HepG2 (cell line): ENCODE data around the gene NDST1. TPM values are rescaled to one million over a fixed set of nuclear protein-coding genes. Genes with fewer than 3 reads are reported as not detected.
A peak's percentile ranks its signal among the peaks of the same experiment; 100 is the strongest.

Experiments
- ATAC-seq: fragments of 200-7000 bp; cut with Tn5 transposase; 3 replicates; pipeline ENCODE4 v1.9.1; 2020; ENCODE audit warnings: mild to moderate bottlenecking, moderate library complexity
- BruUV-seq: library from RNA; stranded (reverse); fragments of 400-500 nt; replicated peaks from 2 replicates; lab custom pipeline; 2021; lab: Mats Ljungman, UMichigan
- CTCF ChIA-PET: fragments of 300-600 bp; formaldehyde crosslinking; extraction: SDS; loops from one replicate; lab custom pipeline; 2021; ENCODE audit warnings: low total read pairs, inconsistent platforms, low intra/inter-chr PET ratio; lab: Yijun Ruan, JAX
- POLR2A ChIA-PET: fragments of 350-600 bp; sonication (Branson Sonifier 250); formaldehyde crosslinking; loops from one replicate; lab custom pipeline; 2020; ENCODE audit warnings: antibody characterized with exemption, inconsistent platforms; lab: Yijun Ruan, JAX
- DNase-seq: peaks from one replicate; pipeline ENCODE4 v3.0.0-alpha.2; 2015; ENCODE audit warnings: low spot score
- FAIRE-seq: peaks from 3 replicates; lab custom pipeline; 2011; peaks lifted over from hg19 to GRCh38; lab: Jason Lieb, UNC
- H2AFZ ChIP-seq: one replicate; pipeline ENCODE4 v1.6.1; 2011; ENCODE audit warnings: low read length, inconsistent platforms
- H3K27ac ChIP-seq: fragments of 300-600 bp; 3 replicates; pipeline ENCODE4 v1.8.0; 2011; ENCODE audit warnings: mixed run types, mild to moderate bottlenecking, mixed read lengths, low read length, inconsistent platforms; ENCODE audit not compliant: insufficient read depth; ENCODE audit errors: extremely low read length
- H3K27me3 ChIP-seq, 2 experiments: fragments of 200-600 bp in 1 of 2; 2 replicates in 1 of 2; 3 replicates in 1 of 2; pipeline versions ENCODE4 v1.6.0 to v1.8.0; 2011; ENCODE audit warnings: low read length in 2 of 2, mild to moderate bottlenecking in 2 of 2, moderate library complexity in 2 of 2, inconsistent platforms in 1 of 2; ENCODE audit not compliant: insufficient read depth in 2 of 2, control insufficient read depth in 1 of 2
- H3K36me3 ChIP-seq, 2 experiments: fragments of 200-600 bp in 1 of 2; replicated peaks in 1 of 2; 2 replicates in 1 of 2; 3 replicates in 1 of 2; pipeline versions ENCODE4 v1.5.1 to v1.8.0; 2011; ENCODE audit warnings: low read length in 2 of 2, inconsistent platforms in 1 of 2; ENCODE audit not compliant: insufficient read depth in 2 of 2, control insufficient read depth in 1 of 2
- H3K4me1 ChIP-seq: 2 replicates; pipeline ENCODE4 v1.5.1; 2012; ENCODE audit warnings: low read length, inconsistent platforms; ENCODE audit not compliant: insufficient read depth
- H3K4me2 ChIP-seq: 2 replicates; pipeline ENCODE4 v1.6.0; 2011; ENCODE audit warnings: low read depth, low read length, inconsistent platforms
- H3K4me3 ChIP-seq, 3 experiments: fragments of 200-600 bp in 1 of 3; sonication (generic), shearing (Covaris generic) in 1 of 3; replicated peaks in 1 of 3; 2 replicates each; pipeline ENCODE4 v1.5.1; 2011 to 2016; ENCODE audit warnings: low read length in 3 of 3, inconsistent platforms in 2 of 3, low read depth in 2 of 3, mild to moderate bottlenecking in 2 of 3, control low read depth in 1 of 3, mixed read lengths in 1 of 3; ENCODE audit not compliant: insufficient read depth in 1 of 3
- H3K79me2 ChIP-seq: one replicate; pipeline ENCODE4 v1.6.1; 2011; ENCODE audit warnings: low read length, inconsistent platforms; ENCODE audit not compliant: insufficient read depth
- H3K9ac ChIP-seq: 2 replicates; pipeline ENCODE4 v1.6.0; 2011; ENCODE audit warnings: mild to moderate bottlenecking, low read depth, low read length, inconsistent platforms; ENCODE audit not compliant: insufficient read depth
- H3K9me3 ChIP-seq: 2 replicates; pipeline ENCODE4 v1.5.1; 2012; ENCODE audit warnings: mild to moderate bottlenecking, low read length
- H4K20me1 ChIP-seq: 2 replicates; pipeline ENCODE4 v1.6.0; 2011; ENCODE audit warnings: inconsistent platforms, mild to moderate bottlenecking, low read length, moderate library complexity; ENCODE audit not compliant: insufficient read depth
- ADNP ChIP-seq: sonication (generic); formaldehyde crosslinking; IDR thresholded peaks from 2 replicates; pipeline ENCODE4 v1.4.0; 2020; ENCODE audit warnings: missing genetic modification reagents
- DNMT1 ChIP-seq: sonication (generic); formaldehyde crosslinking; IDR thresholded peaks from 2 replicates; pipeline ENCODE4 v1.5.1; 2020; ENCODE audit warnings: mild to moderate bottlenecking, missing genetic modification reagents
- ELF3 ChIP-seq: IDR thresholded peaks from 2 replicates; pipeline ENCODE4 v1.6.1; 2016; ENCODE audit warnings: missing genetic modification reagents, missing compliant biosample characterization
- FOXO4 ChIP-seq: sonication (generic); formaldehyde crosslinking; conservative IDR thresholded peaks from 2 replicates; pipeline ENCODE4 v1.8.1; 2023; ENCODE audit warnings: missing genetic modification reagents
- HOXD1 ChIP-seq: sonication (generic); formaldehyde crosslinking; IDR thresholded peaks from 2 replicates; pipeline ENCODE4 v1.5.0; 2020; ENCODE audit warnings: missing genetic modification reagents
- RBM22 ChIP-seq: fragments of 200-400 bp; formaldehyde crosslinking; optimal IDR thresholded peaks from 2 replicates; pipeline ENCODE3; 2017; ENCODE audit warnings: mild to moderate bottlenecking, low read length, moderate library complexity
- RFX1 ChIP-seq: fragments of 450-650 bp; IDR thresholded peaks from 2 replicates; pipeline ENCODE4 v1.6.1; 2017
- RFX3 ChIP-seq: IDR thresholded peaks from 2 replicates; pipeline ENCODE4 v1.6.1; 2016; ENCODE audit warnings: missing biosample characterization, missing genetic modification reagents
- SNAI1 ChIP-seq: sonication (generic); formaldehyde crosslinking; IDR thresholded peaks from 2 replicates; pipeline ENCODE4 v1.5.0; 2020; ENCODE audit warnings: mild to moderate bottlenecking, missing genetic modification reagents, borderline replicate concordance
- SP140L ChIP-seq: sonication (generic); formaldehyde crosslinking; IDR thresholded peaks from 2 replicates; pipeline ENCODE4 v1.4.0; 2020; ENCODE audit warnings: missing genetic modification reagents, borderline replicate concordance
- ZKSCAN1 ChIP-seq: fragments of 150-350 bp; IDR thresholded peaks from 2 replicates; pipeline ENCODE4 v1.6.1; 2014; ENCODE audit warnings: low read length
- ZNF225 ChIP-seq: sonication (generic); formaldehyde crosslinking; IDR thresholded peaks from 2 replicates; pipeline ENCODE4 v1.4.0; 2020; ENCODE audit warnings: mild to moderate bottlenecking, missing genetic modification reagents
- ZNF253 ChIP-seq: sonication (generic); formaldehyde crosslinking; IDR thresholded peaks from 2 replicates; pipeline ENCODE4 v1.8.0; 2022; ENCODE audit warnings: mild to moderate bottlenecking, missing genetic modification reagents, borderline replicate concordance
- ZNF431 ChIP-seq: sonication (generic); formaldehyde crosslinking; IDR thresholded peaks from 2 replicates; pipeline ENCODE4 v1.9.0; 2022; ENCODE audit warnings: missing genetic modification reagents, low read depth, mild to moderate bottlenecking, borderline replicate concordance
- ZNF644 ChIP-seq: IDR thresholded peaks from 2 replicates; pipeline ENCODE4 v1.6.1; 2016; ENCODE audit warnings: low read depth
- ZNF749 ChIP-seq: sonication (generic); formaldehyde crosslinking; IDR thresholded peaks from 2 replicates; pipeline ENCODE4 v1.8.0; 2022; ENCODE audit warnings: mild to moderate bottlenecking, missing genetic modification reagents, moderate library complexity, borderline replicate concordance
- WGBS: methylation state at CpG from one replicate; pipeline ENCODE4 v1.1.6; 2017; ENCODE audit warnings: low lambda C conversion rate; 5-methylcytosine and 5-hydroxymethylcytosine counted together
- in situ Hi-C: cut with HindIII; loops from 2 replicates; pipeline ENCODE4 v1.10.0; 2017; ENCODE audit warnings: low pct_unique_long_range_greater_than_20kb; ENCODE audit not compliant: extremely low pct_ligation_motif_present
- intact Hi-C: fragments of 100-400 bp; cut with micrococcal nuclease; formaldehyde crosslinking; loops from one replicate; pipeline ENCODE4 v1.10.0; 2022; ENCODE audit not compliant: unreplicated experiment
- polyA plus RNA-seq, 8 experiments: library from polyadenylated mRNA; depleted of rRNA in 3 of 8; stranded (reverse) in 7 of 8; unstranded in 1 of 8; fragments of >200 nt; fragmentation: Illumina TruSeq in 4 of 8; extraction: Trizol in 4 of 8; gene quantifications; 2 replicates each; pipeline versions ENCODE4 v1.2.1 to v1.2.3, GENCODE V29; 2011 to 2016; ENCODE audit warnings: low read depth in 4 of 8, missing spikeins in 1 of 8, mixed read lengths in 1 of 8; ENCODE audit not compliant: insufficient read depth in 1 of 8
- total RNA-seq, 5 experiments: library from RNA; depleted of rRNA; stranded (reverse); fragments of >200 nt; fragmentation: Illumina TruSeq; extraction: Trizol; gene quantifications; 2 replicates each; pipeline ENCODE4 v1.2.3, GENCODE V29; 2016; ENCODE audit warnings: low read depth in 1 of 5
- TF ChIP-seq, protein P1 (sequence below): sonication (generic); formaldehyde crosslinking; IDR thresholded peaks from 2 replicates; pipeline ENCODE4 v1.4.0; 2020; ENCODE audit warnings: missing genetic modification reagents

Gene NDST1
- total and polyA plus RNA-seq, 2 of the 13 experiments (the other 11 are each of a cell fraction or from before 2014, with no cell fraction given) = 23.8 to 26.2 TPM

- in situ Hi-C loops (no loop called here), intact Hi-C loops (no loop called here)
- H3K36me3 ChIP-seq = no peaks in the 10 kb centered on the region; a peak in 1 of 5 replicates
- H2AFZ ChIP-seq = no peak overlapping the region
- FAIRE-seq = no peak
- no peak for DNase-seq
- ATAC-seq = no peak
- peaks cover 30% of the 10 kb centered on the region for H4K20me1 ChIP-seq
- no peak overlapping the region for H3K4me2 ChIP-seq
- H3K27ac ChIP-seq = no peak overlapping the region
- BruUV-seq = no TSS peak
- H3K4me3 ChIP-seq = no peak overlapping the region
- WGBS = 95% methylated on average over 12 of the region's 15 CpGs
- no peaks in the 10 kb centered on the region for H3K27me3 ChIP-seq
- peaks cover 76% of the 10 kb centered on the region for H3K79me2 ChIP-seq
- ChIA-PET POLR2A (interaction anchor here (1.0 to 1.2 kb wide), 2 partner anchors 10 to 26 kb away, joined by 3 to 7 read pairs; no protein-coding TSS in a partner anchor), CTCF (no interaction called here)
- H3K9ac ChIP-seq = no peak overlapping the region
- no peaks in the 10 kb centered on the region for H3K9me3 ChIP-seq
- TF ChIP-seq RFX3 (CRISPR knock-in tag) (peak; percentile 68), FOXO4 (CRISPR knock-in tag) (0 out of 2 replicates have a peak, but pooled peaks have one; percentile 71), ZNF431 (CRISPR knock-in tag) (no peak), ZNF644 (CRISPR knock-in tag) (no peak), ZNF749 (no peak), DNMT1 (no peak), SNAI1 (CRISPR knock-in tag) (no peak), RBM22 (peak; percentile 42), HOXD1 (no peak), ELF3 (no peak), SP140L (no peak), ZNF253 (CRISPR knock-in tag) (no peak), ZNF225 (CRISPR knock-in tag) (no peak), ADNP (CRISPR knock-in tag) (no peak), RFX1 (peak; percentile 70), ZKSCAN1 (peak; percentile 98)
- TF ChIP-seq, protein P1, sequence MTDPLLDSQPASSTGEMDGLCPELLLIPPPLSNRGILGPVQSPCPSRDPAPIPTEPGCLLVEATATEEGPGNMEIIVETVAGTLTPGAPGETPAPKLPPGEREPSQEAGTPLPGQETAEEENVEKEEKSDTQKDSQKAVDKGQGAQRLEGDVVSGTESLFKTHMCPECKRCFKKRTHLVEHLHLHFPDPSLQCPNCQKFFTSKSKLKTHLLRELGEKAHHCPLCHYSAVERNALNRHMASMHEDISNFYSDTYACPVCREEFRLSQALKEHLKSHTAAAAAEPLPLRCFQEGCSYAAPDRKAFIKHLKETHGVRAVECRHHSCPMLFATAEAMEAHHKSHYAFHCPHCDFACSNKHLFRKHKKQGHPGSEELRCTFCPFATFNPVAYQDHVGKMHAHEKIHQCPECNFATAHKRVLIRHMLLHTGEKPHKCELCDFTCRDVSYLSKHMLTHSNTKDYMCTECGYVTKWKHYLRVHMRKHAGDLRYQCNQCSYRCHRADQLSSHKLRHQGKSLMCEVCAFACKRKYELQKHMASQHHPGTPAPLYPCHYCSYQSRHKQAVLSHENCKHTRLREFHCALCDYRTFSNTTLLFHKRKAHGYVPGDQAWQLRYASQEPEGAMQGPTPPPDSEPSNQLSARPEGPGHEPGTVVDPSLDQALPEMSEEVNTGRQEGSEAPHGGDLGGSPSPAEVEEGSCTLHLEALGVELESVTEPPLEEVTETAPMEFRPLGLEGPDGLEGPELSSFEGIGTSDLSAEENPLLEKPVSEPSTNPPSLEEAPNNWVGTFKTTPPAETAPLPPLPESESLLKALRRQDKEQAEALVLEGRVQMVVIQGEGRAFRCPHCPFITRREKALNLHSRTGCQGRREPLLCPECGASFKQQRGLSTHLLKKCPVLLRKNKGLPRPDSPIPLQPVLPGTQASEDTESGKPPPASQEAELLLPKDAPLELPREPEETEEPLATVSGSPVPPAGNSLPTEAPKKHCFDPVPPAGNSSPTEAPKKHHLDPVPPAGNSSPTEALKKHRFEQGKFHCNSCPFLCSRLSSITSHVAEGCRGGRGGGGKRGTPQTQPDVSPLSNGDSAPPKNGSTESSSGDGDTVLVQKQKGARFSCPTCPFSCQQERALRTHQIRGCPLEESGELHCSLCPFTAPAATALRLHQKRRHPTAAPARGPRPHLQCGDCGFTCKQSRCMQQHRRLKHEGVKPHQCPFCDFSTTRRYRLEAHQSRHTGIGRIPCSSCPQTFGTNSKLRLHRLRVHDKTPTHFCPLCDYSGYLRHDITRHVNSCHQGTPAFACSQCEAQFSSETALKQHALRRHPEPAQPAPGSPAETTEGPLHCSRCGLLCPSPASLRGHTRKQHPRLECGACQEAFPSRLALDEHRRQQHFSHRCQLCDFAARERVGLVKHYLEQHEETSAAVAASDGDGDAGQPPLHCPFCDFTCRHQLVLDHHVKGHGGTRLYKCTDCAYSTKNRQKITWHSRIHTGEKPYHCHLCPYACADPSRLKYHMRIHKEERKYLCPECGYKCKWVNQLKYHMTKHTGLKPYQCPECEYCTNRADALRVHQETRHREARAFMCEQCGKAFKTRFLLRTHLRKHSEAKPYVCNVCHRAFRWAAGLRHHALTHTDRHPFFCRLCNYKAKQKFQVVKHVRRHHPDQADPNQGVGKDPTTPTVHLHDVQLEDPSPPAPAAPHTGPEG (CRISPR knock-in tag) = no peak
- peaks cover 98% of the 10 kb centered on the region for H3K4me1 ChIP-seq
Measured at GRCh38 chr5:150513375-150514309, 5.7 kb downstream of the NDST1 start.
